ENCODE data around the gene IQSEC1. TPM values are rescaled to one million over a fixed set of nuclear protein-coding genes. Genes with fewer than 3 reads are reported as not detected.

IQSEC1 gene
- total and polyA plus RNA-seq, 7 donors = 2.5 to 39.1 (median 23.9) TPM

DNA sequence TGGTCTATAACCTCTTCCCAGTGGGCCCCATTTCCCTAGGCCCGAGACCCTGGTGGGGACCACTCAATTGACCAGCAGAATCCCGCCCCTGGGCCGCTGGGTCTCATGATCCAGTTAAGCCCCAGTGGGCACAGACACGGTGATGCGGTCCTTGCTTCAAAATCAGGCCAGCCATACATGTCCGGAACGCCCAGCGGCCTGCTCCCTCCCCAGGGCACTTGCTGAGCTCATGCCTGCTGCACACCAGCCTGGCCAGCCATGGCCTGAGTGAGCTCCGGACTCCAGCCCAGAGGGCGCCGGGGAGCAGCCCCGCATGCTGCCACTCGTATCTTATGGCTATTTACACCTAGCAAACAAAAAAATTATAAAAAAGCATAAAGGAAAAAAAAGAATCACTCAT lies 34.4 kb upstream of the IQSEC1 start:
- 80 to 82% methylated on average over 13 of the region's 13 CpGs for whole genome bisulfite sequencing, 2 donors
- Histone ChIP-seq H3K4me3 (no peak overlapping the region), H3K27me3 (peaks cover 2 to 25% (median 9%) of the 10 kb centered on the region in 3 donors), H3K27ac (no peak overlapping the region), H3K4me1 (no peaks in the 10 kb centered on the region), H3K9me3 (no peaks in the 10 kb centered on the region), H3K36me3 (no peaks in the 10 kb centered on the region)
- TF ChIP-seq POLR2AphosphoS5 (IDR thresholded peaks at IDR 0.05) (no peak), EP300 (IDR thresholded peaks at IDR 0.05) (no peak), POLR2A (IDR thresholded peaks at IDR 0.05) (no peak)
- TF ChIP-seq, protein P1, sequence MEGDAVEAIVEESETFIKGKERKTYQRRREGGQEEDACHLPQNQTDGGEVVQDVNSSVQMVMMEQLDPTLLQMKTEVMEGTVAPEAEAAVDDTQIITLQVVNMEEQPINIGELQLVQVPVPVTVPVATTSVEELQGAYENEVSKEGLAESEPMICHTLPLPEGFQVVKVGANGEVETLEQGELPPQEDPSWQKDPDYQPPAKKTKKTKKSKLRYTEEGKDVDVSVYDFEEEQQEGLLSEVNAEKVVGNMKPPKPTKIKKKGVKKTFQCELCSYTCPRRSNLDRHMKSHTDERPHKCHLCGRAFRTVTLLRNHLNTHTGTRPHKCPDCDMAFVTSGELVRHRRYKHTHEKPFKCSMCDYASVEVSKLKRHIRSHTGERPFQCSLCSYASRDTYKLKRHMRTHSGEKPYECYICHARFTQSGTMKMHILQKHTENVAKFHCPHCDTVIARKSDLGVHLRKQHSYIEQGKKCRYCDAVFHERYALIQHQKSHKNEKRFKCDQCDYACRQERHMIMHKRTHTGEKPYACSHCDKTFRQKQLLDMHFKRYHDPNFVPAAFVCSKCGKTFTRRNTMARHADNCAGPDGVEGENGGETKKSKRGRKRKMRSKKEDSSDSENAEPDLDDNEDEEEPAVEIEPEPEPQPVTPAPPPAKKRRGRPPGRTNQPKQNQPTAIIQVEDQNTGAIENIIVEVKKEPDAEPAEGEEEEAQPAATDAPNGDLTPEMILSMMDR (IDR thresholded peaks at IDR 0.05) = no peak
- DNase-seq = peak; percentile 55
- intact Hi-C loops (cut with DNase I) = no loop called here

DNA sequence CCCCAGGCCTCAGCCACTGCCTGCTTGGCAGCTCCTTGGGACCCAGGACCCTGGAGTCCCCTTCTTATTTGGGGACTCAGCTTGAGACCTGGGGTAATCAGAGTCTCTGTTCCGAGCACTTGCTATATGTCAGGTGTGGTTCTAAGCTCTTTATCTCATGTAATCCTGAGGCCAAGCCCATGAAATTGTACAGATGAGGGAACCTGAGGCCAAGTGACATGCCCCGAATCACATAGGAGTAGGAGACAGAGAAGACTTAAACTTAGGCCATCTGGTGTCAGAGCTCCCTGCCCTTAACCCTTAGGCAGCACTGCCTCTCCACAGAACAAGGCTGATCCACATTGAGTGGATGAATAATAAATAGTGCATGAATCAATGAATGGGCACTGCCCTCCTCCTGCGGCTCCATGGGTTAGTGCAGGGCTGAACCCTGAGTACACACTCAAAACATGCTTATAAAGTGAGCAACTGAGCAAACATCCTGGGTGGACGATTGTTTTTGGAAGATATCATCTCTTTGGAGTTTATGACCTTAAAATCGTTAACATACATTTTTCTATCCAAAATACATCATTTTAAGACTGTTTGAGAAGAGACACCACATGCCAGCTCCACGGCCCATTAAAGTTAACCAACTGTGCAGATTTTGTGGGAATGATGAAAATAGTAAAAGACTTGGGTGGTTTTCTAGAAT lies 33.2 kb upstream of the IQSEC1 start:
- Histone ChIP-seq H3K4me1 (no peaks in the 10 kb centered on the region), H3K27me3 (peaks cover 0 to 16% (median 0%) of the 10 kb centered on the region in 3 donors), H3K36me3 (no peaks in the 10 kb centered on the region), H3K4me3 (no peak overlapping the region), H3K27ac (no peak overlapping the region), H3K9me3 (no peaks in the 10 kb centered on the region)
- TF ChIP-seq, protein P1 (IDR thresholded peaks at IDR 0.05) = no peak
- TF ChIP-seq EP300 (IDR thresholded peaks at IDR 0.05) (no peak), POLR2A (IDR thresholded peaks at IDR 0.05) (no peak), POLR2AphosphoS5 (IDR thresholded peaks at IDR 0.05) (no peak)
- 38 to 69% methylated on average over 6 of the region's 6 CpGs for WGBS, 2 donors
- DNase-seq = peak; percentile 17
- intact Hi-C loops (cut with DNase I) = no loop called here

DNA sequence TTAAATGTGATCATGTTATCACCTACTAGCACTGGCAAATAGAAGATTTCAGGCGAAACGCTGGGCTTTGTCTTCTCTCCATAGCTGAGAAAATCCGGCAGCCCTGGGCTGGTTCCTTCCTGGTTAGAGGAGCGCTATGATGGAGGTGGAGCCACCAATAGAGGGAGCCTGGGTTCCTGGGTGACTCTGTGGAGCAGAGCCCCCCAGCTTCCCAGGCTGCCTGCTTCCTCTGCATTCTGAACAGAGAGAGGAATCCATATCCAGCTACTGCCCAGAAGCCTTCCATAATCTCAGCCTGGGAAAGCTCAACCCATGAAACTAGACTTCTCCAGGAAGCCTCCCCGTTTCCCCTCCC lies 32.6 kb upstream of the IQSEC1 start:
- no peak for DNase-seq
- TF ChIP-seq EP300 (IDR thresholded peaks at IDR 0.05) = no peak
- no peak for TF ChIP-seq POLR2AphosphoS5 (IDR thresholded peaks at IDR 0.05)
- no peak for TF ChIP-seq POLR2A (IDR thresholded peaks at IDR 0.05)
- TF ChIP-seq, protein P1 (IDR thresholded peaks at IDR 0.05) = no peak
- Histone ChIP-seq H3K27me3 (peaks cover 0 to 10% (median 0%) of the 10 kb centered on the region in 3 donors), H3K27ac (no peak overlapping the region), H3K4me3 (no peak overlapping the region), H3K9me3 (no peaks in the 10 kb centered on the region), H3K36me3 (no peaks in the 10 kb centered on the region), H3K4me1 (no peaks in the 10 kb centered on the region)
- intact Hi-C loops (cut with DNase I) = no loop called here
- WGBS, 2 donors = 86 to 91% methylated on average over 5 of the region's 5 CpGs

DNA sequence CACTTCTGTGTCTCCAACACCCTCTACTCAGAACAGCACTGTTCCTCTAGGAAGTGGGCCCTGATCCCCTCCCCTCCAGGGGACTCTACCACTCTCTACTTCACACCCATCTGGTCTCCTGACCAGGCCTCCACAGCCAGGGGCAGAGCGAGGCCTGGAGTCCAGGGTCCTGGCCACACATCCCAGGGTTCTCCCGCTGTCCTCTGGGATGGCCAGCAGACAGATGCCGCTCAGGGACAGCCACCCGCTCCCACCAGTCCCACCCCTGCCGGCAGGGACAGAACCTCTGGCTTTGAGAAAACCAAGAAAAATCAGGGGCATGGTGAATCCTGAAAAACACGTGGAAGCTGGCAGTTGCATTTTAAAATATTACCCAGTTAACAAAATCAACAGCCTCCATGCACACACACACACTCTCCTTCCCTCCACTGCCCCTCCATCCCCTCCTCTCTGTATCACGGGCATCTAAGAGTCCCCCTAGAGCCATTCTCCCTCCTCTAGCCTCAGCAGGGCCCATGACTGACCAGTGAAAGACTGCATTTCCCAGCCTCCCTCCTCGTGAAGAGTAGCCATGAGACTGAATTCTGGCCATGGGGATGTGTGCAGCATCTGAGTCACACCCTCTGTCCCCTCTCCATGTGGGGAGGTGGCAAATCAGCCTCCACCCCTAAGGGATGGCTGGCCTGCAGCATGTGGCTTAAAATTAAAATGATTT lies 32.1 kb upstream of the IQSEC1 start:
- no peak for DNase-seq
- Histone ChIP-seq H3K27ac (no peak overlapping the region), H3K4me1 (no peaks in the 10 kb centered on the region), H3K36me3 (no peaks in the 10 kb centered on the region), H3K9me3 (no peaks in the 10 kb centered on the region), H3K27me3 (peaks cover 0 to 5% (median 0%) of the 10 kb centered on the region in 3 donors), H3K4me3 (no peak overlapping the region)
- TF ChIP-seq POLR2A (IDR thresholded peaks at IDR 0.05) (no peak), POLR2AphosphoS5 (IDR thresholded peaks at IDR 0.05) (no peak), EP300 (IDR thresholded peaks at IDR 0.05) (no peak)
- TF ChIP-seq, protein P1 (IDR thresholded peaks at IDR 0.05) = no peak
- intact Hi-C loops (cut with DNase I) = no loop called here
- WGBS, 2 donors = 90 to 93% methylated on average over 8 of the region's 8 CpGs

All from sigmoid colon (tissue), 7 donors.